GM23338 (cell line): ENCODE data around the gene GATA1. TPM values are rescaled to one million over a fixed set of nuclear protein-coding genes. Genes with fewer than 3 reads are reported as not detected.
A peak's percentile ranks its signal among the peaks of the same experiment; 100 is the strongest.
"Not testable (repeated sequence)": the region's sequence is repeated elsewhere in the genome, so short reads cannot be mapped to it uniquely, and the experiment has no call there.

ENCODE experiments used
- ATAC-seq: fragments of 200-7000 bp; cut with Tn5 transposase; 3 replicates; pipeline ENCODE4 v1.9.1; 2020
- DNase-seq: peaks from one replicate; pipeline ENCODE4 v3.0.0-alpha.2; 2015; ENCODE audit warnings: low spot score
- H2AFZ ChIP-seq: fragments of 200-600 bp; sonication (generic); 2 replicates; pipeline ENCODE4 v1.8.0; 2016; ENCODE audit warnings: antibody characterized with exemption, mild to moderate bottlenecking, moderate library complexity
- H3F3A ChIP-seq: fragments of 200-600 bp; sonication (generic); replicated peaks from 2 replicates; pipeline ENCODE4 v1.8.0; 2017; ENCODE audit warnings: antibody characterized with exemption, mixed run types, low read depth
- H3K27ac ChIP-seq: fragments of 200-600 bp; sonication (generic); 2 replicates; pipeline ENCODE4 v1.6.1; 2016; ENCODE audit warnings: low read depth
- H3K27me3 ChIP-seq: fragments of 200-600 bp; sonication (generic); 2 replicates; pipeline ENCODE4 v1.8.0; 2016; ENCODE audit warnings: mild to moderate bottlenecking, mixed run types, moderate library complexity; ENCODE audit not compliant: insufficient read depth
- H3K36me3 ChIP-seq: fragments of 200-600 bp; sonication (generic); 2 replicates; pipeline ENCODE4 v1.8.0; 2016; ENCODE audit warnings: mild to moderate bottlenecking; ENCODE audit not compliant: insufficient read depth
- H3K4me1 ChIP-seq: fragments of 200-600 bp; sonication (generic); 2 replicates; pipeline ENCODE4 v1.8.0; 2016; ENCODE audit warnings: mild to moderate bottlenecking, moderate library complexity; ENCODE audit not compliant: insufficient read depth
- H3K4me2 ChIP-seq: fragments of 200-600 bp; sonication (generic); 2 replicates; pipeline ENCODE4 v1.7.1; 2017; ENCODE audit warnings: mixed run types
- H3K4me3 ChIP-seq: fragments of 200-600 bp; sonication (generic); 2 replicates; pipeline ENCODE4 v1.6.1; 2016; ENCODE audit warnings: mixed run types
- H3K79me2 ChIP-seq: fragments of 200-600 bp; sonication (generic); replicated peaks from 2 replicates; pipeline ENCODE4 v1.8.0; 2017; ENCODE audit warnings: mild to moderate bottlenecking; ENCODE audit not compliant: insufficient read depth
- H3K9me2 ChIP-seq: fragments of 200-600 bp; sonication (generic); 2 replicates; pipeline ENCODE4 v1.8.0; 2017; ENCODE audit not compliant: insufficient read depth
- H4K20me1 ChIP-seq: fragments of 200-600 bp; sonication (generic); replicated peaks from 2 replicates; pipeline ENCODE4 v1.8.0; 2017; ENCODE audit warnings: mild to moderate bottlenecking; ENCODE audit not compliant: insufficient read depth
- H3K27ac Mint-ChIP-seq: 2 replicates; pipeline ENCODE4 v1.8.0; 2020; ENCODE audit warnings: inconsistent platforms, mild to moderate bottlenecking, moderate library complexity, mixed read lengths
- H3K27me3 Mint-ChIP-seq: 3 replicates; pipeline ENCODE4 v1.8.0; 2022; ENCODE audit warnings: low read depth, mild to moderate bottlenecking, moderate library complexity, mixed read lengths, inconsistent platforms; ENCODE audit not compliant: insufficient read depth, poor library complexity
- H3K36me3 Mint-ChIP-seq: 3 replicates; pipeline ENCODE4 v1.8.0; 2021; ENCODE audit warnings: low read depth, mild to moderate bottlenecking, inconsistent platforms, moderate library complexity, mixed read lengths
- H3K4me1 Mint-ChIP-seq: 3 replicates; pipeline ENCODE4 v1.8.0; 2020; ENCODE audit warnings: mild to moderate bottlenecking, inconsistent platforms, mixed read lengths
- H3K4me3 Mint-ChIP-seq: 3 replicates; pipeline ENCODE4 v1.8.0; 2021; ENCODE audit warnings: moderate library complexity, mild to moderate bottlenecking, inconsistent platforms, mixed read lengths
- H3K9me3 Mint-ChIP-seq: 3 replicates; pipeline ENCODE4 v1.8.0; 2020; ENCODE audit warnings: moderate library complexity, mild to moderate bottlenecking, inconsistent platforms, mixed read lengths
- CTCF ChIP-seq, 2 experiments: fragments of 200-600 bp in 1 of 2; sonication (generic) in 1 of 2; conservative IDR thresholded peaks; 2 replicates each; pipeline versions ENCODE4 v1.5.1 to v1.6.1; 2016 to 2017; ENCODE audit warnings: antibody characterized with exemption in 2 of 2, low read depth in 2 of 2, mild to moderate bottlenecking in 2 of 2, moderate library complexity in 1 of 2
- ETS1 ChIP-seq: IDR thresholded peaks from 2 replicates; pipeline ENCODE4 v1.6.1; 2016; ENCODE audit warnings: antibody characterized with exemption
- EZH2 ChIP-seq: fragments of 200-600 bp; sonication (generic); IDR thresholded peaks from one replicate; pipeline ENCODE4 v1.8.0; 2017; ENCODE audit warnings: antibody characterized with exemption, mild to moderate bottlenecking, low read depth; ENCODE audit not compliant: unreplicated experiment
- EZH2phosphoT487 ChIP-seq: fragments of 200-600 bp; sonication (generic); IDR thresholded peaks from one replicate; pipeline ENCODE4 v1.8.1; 2018; ENCODE audit warnings: antibody characterized with exemption; ENCODE audit not compliant: unreplicated experiment
- ZNF331 ChIP-seq: fragments of 250-450 bp; sonication (Bioruptor Pico); IDR thresholded peaks from 2 replicates; pipeline ENCODE4 v1.5.0; 2020; ENCODE audit warnings: low read depth, mild to moderate bottlenecking, moderate library complexity
- ZNF462 ChIP-seq: fragments of 250-450 bp; sonication (Bioruptor Pico); IDR thresholded peaks from 2 replicates; pipeline ENCODE4 v1.5.0; 2020; ENCODE audit warnings: mild to moderate bottlenecking, moderate library complexity
- polyA plus RNA-seq: library from polyadenylated mRNA; unstranded; fragments of >200 nt; fragmentation: Nextera tagmentation; extraction: Ambion mirVana; gene quantifications from 2 replicates; pipeline ENCODE4 v1.2.1, GENCODE V29; 2016
- total RNA-seq: library from RNA; depleted of rRNA; stranded (reverse); fragments of >200 nt; shearing (Covaris generic); gene quantifications from 2 replicates; pipeline ENCODE4 v1.2.3, GENCODE V29; 2014

Gene GATA1
- total and polyA plus RNA-seq, 2 experiments from 2014 or later: not detected

GRCh38 chrX:48818866-48819265 lies 32.5 kb downstream of the GATA1 start (continued):
- TF ChIP-seq EZH2 (no peak), EZH2phosphoT487 (no peak), ZNF331 (CRISPR knock-in tag) (no peak)

GRCh38 chrX:48819394-48819793 lies 33.0 kb downstream of the GATA1 start:
- not testable (repeated sequence) for H3K4me1 ChIP-seq, H3K27me3 ChIP-seq, H3K27me3 Mint-ChIP-seq, H3K27ac Mint-ChIP-seq, ATAC-seq, H3K4me2 ChIP-seq, H3K36me3 ChIP-seq, H3K4me3 Mint-ChIP-seq, H3K27ac ChIP-seq, H3K9me2 ChIP-seq, H3K79me2 ChIP-seq, H4K20me1 ChIP-seq, H3K9me3 Mint-ChIP-seq, H3F3A ChIP-seq, H3K4me3 ChIP-seq, H2AFZ ChIP-seq, DNase-seq, H3K4me1 Mint-ChIP-seq
- peaks cover 16% of the 10 kb centered on the region; the same call in 2 of the 3 replicates for H3K36me3 Mint-ChIP-seq

- Histone ChIP-seq H3K4me3 (no peak overlapping the region), H3K9me2 (no peaks in the 10 kb centered on the region), H3K27ac (no peak overlapping the region), H4K20me1 (no peaks in the 10 kb centered on the region), H2AFZ (no peak overlapping the region), H3F3A (no peaks in the 10 kb centered on the region), H3K36me3 (no peaks in the 10 kb centered on the region), H3K27me3 (peaks cover 15% of the 10 kb centered on the region; the same call in 1 of the 2 replicates), H3K4me1 (no peaks in the 10 kb centered on the region), H3K4me2 (no peak overlapping the region), H3K79me2 (no peaks in the 10 kb centered on the region)
- Mint-ChIP-seq H3K4me1 (peaks cover 6% of the 10 kb centered on the region), H3K36me3 (peaks cover 29% of the 10 kb centered on the region; the same call in 2 of the 3 replicates), H3K27ac (no peak overlapping the region), H3K9me3 (peaks cover 3% of the 10 kb centered on the region; the same call in 1 of the 3 replicates), H3K4me3 (no peak overlapping the region), H3K27me3 (peaks cover 12% of the 10 kb centered on the region)
- TF ChIP-seq ETS1: no peak
- TF ChIP-seq CTCF (conservative IDR thresholded peaks at IDR 0.05; ENCODE audit: low read depth in 2 of 2): 0 out of 4 replicates have a peak, but pooled peaks of 1 of the 2 experiments have one; percentile 6
- ATAC-seq: peak; percentile 18
- DNase-seq: no peak
Measured at GRCh38 chrX:48823053-48823452, 36.7 kb downstream of the GATA1 start.

GRCh38 chrX:48824066-48824465 lies 37.7 kb downstream of the GATA1 start:
- H3K27me3 Mint-ChIP-seq: peaks cover 14% of the 10 kb centered on the region
- Histone ChIP-seq H2AFZ (no peak overlapping the region), H3K9me2 (no peaks in the 10 kb centered on the region), H3K4me3 (no peak overlapping the region), H3K4me2 (no peak overlapping the region), H3K36me3 (no peaks in the 10 kb centered on the region), H3K4me1 (no peaks in the 10 kb centered on the region), H4K20me1 (no peaks in the 10 kb centered on the region), H3F3A (no peaks in the 10 kb centered on the region), H3K27me3 (peaks cover 22% of the 10 kb centered on the region), H3K27ac (no peak overlapping the region), H3K79me2 (no peaks in the 10 kb centered on the region)
- ATAC-seq: no peak
- H3K27ac Mint-ChIP-seq: no peak overlapping the region
- TF ChIP-seq ZNF462: no peak
- H3K36me3 Mint-ChIP-seq: peaks cover 27% of the 10 kb centered on the region; the same call in 2 of the 3 replicates
- H3K9me3 Mint-ChIP-seq: peaks cover 3% of the 10 kb centered on the region; the same call in 1 of the 3 replicates
- DNase-seq: no peak
- peaks cover 6% of the 10 kb centered on the region for H3K4me1 Mint-ChIP-seq
- H3K4me3 Mint-ChIP-seq: no peak overlapping the region
